ENCODE results near the gene ATP23.

DNA sequence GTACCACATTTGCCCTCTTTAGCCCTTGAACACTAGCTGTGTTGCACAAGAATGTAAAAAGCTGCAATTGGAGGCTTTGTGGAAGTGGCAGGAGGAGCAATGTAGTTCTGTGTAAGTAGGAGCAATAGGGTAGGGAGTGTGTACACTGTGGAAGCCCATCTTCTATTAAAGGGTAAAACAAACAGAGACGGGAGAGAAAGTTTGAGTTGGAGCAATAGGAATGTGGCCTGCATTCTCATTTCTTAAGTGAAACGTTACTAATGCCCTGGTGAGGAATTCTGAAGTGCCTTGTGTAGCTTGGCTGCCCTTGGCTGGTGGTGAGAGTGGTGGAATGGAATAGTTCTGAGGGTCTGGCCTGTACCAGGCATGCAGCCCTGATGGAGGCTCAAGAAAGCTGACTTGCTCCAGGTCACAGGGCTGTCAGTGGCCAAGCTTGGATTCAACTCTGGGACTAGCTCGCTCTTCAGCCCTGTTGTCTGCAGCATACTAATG is 38.8 kb upstream of the ATP23 start:
- TF ChIP-seq CTCF (IDR thresholded peaks at IDR 0.05; ENCODE audit: insufficient read depth, low read length) (no peak), POLR2AphosphoS5 (IDR thresholded peaks at IDR 0.05; ENCODE audit: low read depth) (no peak)
